Heart right ventricle (tissue), 16 donors: ENCODE measurements around the gene PRR14. TPM values are rescaled to one million over a fixed set of nuclear protein-coding genes. Genes with fewer than 3 reads are reported as not detected.
A peak's percentile ranks its signal among the peaks of the same experiment; 100 is the strongest.

Experiments
- ATAC-seq, 8 donors: fragments of 200-7000 bp; cut with Tn5 transposase; one replicate each; pipeline ENCODE4 v1.9.1; 2020; ENCODE audit warnings: mild to moderate bottlenecking in 8 of 8, moderate library complexity in 8 of 8, moderate number of reproducible peaks in 1 of 8
- DNase-seq, 2 donors: peaks; one replicate each; pipeline ENCODE4 v3.0.0-alpha.2; 2020
- H3K27ac ChIP-seq, 10 donors: fragments of 200-600 bp; sonication (generic) in 2 of 10; one replicate each; pipeline versions ENCODE4 v1.5.0 to v1.8.0; 2020 to 2022; ENCODE audit warnings: mild to moderate bottlenecking in 3 of 10
- H3K27me3 ChIP-seq, 7 donors: fragments of 200-600 bp; one replicate each; pipeline ENCODE4 v1.8.0; 2021 to 2022; ENCODE audit warnings: mild to moderate bottlenecking in 2 of 7
- H3K36me3 ChIP-seq, 9 donors: fragments of 200-600 bp; sonication (generic) in 1 of 9; one replicate each; pipeline versions ENCODE4 v1.5.0 to v1.8.0; 2020 to 2022; ENCODE audit warnings: mild to moderate bottlenecking in 2 of 9
- H3K4me1 ChIP-seq, 9 donors: fragments of 200-600 bp; sonication (generic) in 1 of 9; one replicate each; pipeline versions ENCODE4 v1.5.0 to v1.8.0; 2020 to 2022; ENCODE audit warnings: mild to moderate bottlenecking in 4 of 9
- H3K4me3 ChIP-seq, 10 donors: fragments of 200-600 bp; sonication (generic) in 2 of 10; one replicate each; pipeline versions ENCODE4 v1.5.0 to v1.8.0; 2020 to 2022; ENCODE audit warnings: mild to moderate bottlenecking in 7 of 10, moderate library complexity in 2 of 10
- H3K9me3 ChIP-seq, 11 donors: fragments of 200-600 bp in 10 of 11; sonication (generic) in 2 of 11; one replicate each; pipeline versions ENCODE4 v1.5.0 to v1.8.0; 2013 to 2022; ENCODE audit warnings: mild to moderate bottlenecking in 2 of 11, control low read depth in 1 of 11, moderate library complexity in 1 of 11
- CTCF ChIP-seq, 9 donors: fragments of 200-600 bp; sonication (generic) in 2 of 9; IDR thresholded peaks; one replicate each; pipeline versions ENCODE4 v1.5.0 to v1.8.0; 2021 to 2022; ENCODE audit warnings: antibody characterized with exemption in 9 of 9, mild to moderate bottlenecking in 5 of 9, moderate library complexity in 1 of 9
- WGBS, 2 donors: extraction: QIAGEN DNeasy Blood & Tissue Kit; methylation state at CpG; one replicate each; pipeline ENCODE4 v1.1.7; 2013; ENCODE audit warnings: inconsistent platforms in 1 of 2; 5-methylcytosine and 5-hydroxymethylcytosine counted together
- intact Hi-C, 10 donors: fragments of 100-400 bp; cut with DNase I; formaldehyde crosslinking; loops; one replicate each; pipeline versions ENCODE4 v1.11.1 to v1.14.2; 2022
- polyA plus RNA-seq, 2 donors: library from polyadenylated mRNA; stranded (reverse); fragments of 200-250 nt; gene quantifications; one replicate each; pipeline ENCODE4 v1.2.3, GENCODE V29; 2013
- total RNA-seq, 10 donors: library from RNA; stranded (reverse); fragmentation: NEBNext Ultra II Directional in 3 of 10; extraction: Animal tissue kit (Norgen Biotek cat#: 25700) in 3 of 10; gene quantifications; one replicate each; pipeline versions ENCODE4 v1.2.1 to v1.2.4, GENCODE V29; 2021 to 2023
- donor health status: Arrhythmogenic right ventricular cardiomyopathy.
- donor health status: ischemic (EF 13 %, LVEDD 7.1; RV severe dilation, severe dysfunction).
- donor health status: healthy with polysubstance abuse.
- donor health status: DM: no; HTN: yes; CAD: no.
- donor health status: DM: no; HTN: no; CAD: no.
- donor health status: ischemic (EF 25% LVEDD 6.9; RV normal size, moderate dysfunction).
- donor health status: ischemic (EF 25% LVEDD 5.7; RV mildly dilated, moderate dysfunction).
- donor health status: healthy.
- donor health status: DM: yes; HTN: yes; CAD: no.
- donor health status: Ischemic cardiomyopathy.
- donor health status: ischemic (EF 35%, LVEDD 5.7; RV mildly dilated, moderate dysfunction).
- donor health status: nonischemic (EF 11% LVEDD 7.7; RV severe dilation, severe dysfunction).
- donor health status: DM: yes; HTN: yes; CAD: no.
- donor health status: PGD.
- donor health status: ischemic (EF 29% LVEDD 5.4; RV normal size, mild dysfunction).
- donor health status: nonischemic (EF 23%, LVEDD 6.1; RV moderate dilation, normal function).

The PRR14 gene
- total and polyA plus RNA-seq, 12 donors: 9.9 to 58.1 (median 17.8) TPM

GRCh38 chr16:30603945-30604315 lies 46.8 kb upstream of the PRR14 start:
- WGBS, 2 donors: 77 to 80% methylated on average over 7 of the region's 7 CpGs
- H3K4me3 ChIP-seq: no peak overlapping the region
- peaks cover 0 to 67% (median 28%) of the 10 kb centered on the region in 9 donors for H3K36me3 ChIP-seq
- intact Hi-C loops: loop anchor here in 2 of 10 donors (10.0 kb wide), 1 partner anchor 159 kb away; the partner anchor contains the start of gene SEPHS2 (in 2 of the 2)
- peaks cover 3 to 51% (median 21%) of the 10 kb centered on the region in 9 donors for H3K4me1 ChIP-seq
- no peak for TF ChIP-seq CTCF (IDR thresholded peaks at IDR 0.05)
- peaks cover 0 to 7% (median 0%) of the 10 kb centered on the region in 11 donors for H3K9me3 ChIP-seq
- ATAC-seq: peak in 7 of 8 donors; percentile 49 to 81 (median 71)
- no peaks in the 10 kb centered on the region for H3K27me3 ChIP-seq
- peak overlapping the region in 6 of 10 donors; percentile 2 to 77 (median 56) for H3K27ac ChIP-seq
- DNase-seq: no peak

- Histone ChIP-seq H3K4me1 (peaks cover 3 to 56% (median 26%) of the 10 kb centered on the region in 9 donors), H3K4me3 (no peak overlapping the region), H3K9me3 (peaks cover 0 to 7% (median 0%) of the 10 kb centered on the region in 11 donors), H3K27me3 (no peaks in the 10 kb centered on the region), H3K27ac (peak overlapping the region in 6 of 10 donors; percentile 48 to 77 (median 56)), H3K36me3 (peaks cover 0 to 67% (median 28%) of the 10 kb centered on the region in 9 donors)
- ATAC-seq (peak in 4 of 8 donors; percentile 7 to 68 (median 8)), DNase-seq (no peak)
- WGBS, 2 donors: 94 to 95% methylated on average over 49 of the region's 49 CpGs
- intact Hi-C loops: loop anchor here in 2 of 10 donors (10.0 kb wide), 1 partner anchor 160 kb away; the partner anchor contains the start of gene SEPHS2 (in 2 of the 2)
- TF ChIP-seq CTCF (IDR thresholded peaks at IDR 0.05): no peak
Observed at GRCh38 chr16:30604316-30604947, 46.3 kb upstream of the PRR14 start.

GRCh38 chr16:30605158-30605557 lies 45.6 kb upstream of the PRR14 start:
- ATAC-seq (no peak), DNase-seq (peak in 1 of 2 donors; percentile 25)
- WGBS, 2 donors: 89 to 95% methylated on average over 15 of the region's 15 CpGs
- H3K36me3 ChIP-seq: peaks cover 0 to 67% (median 28%) of the 10 kb centered on the region in 9 donors
- TF ChIP-seq CTCF (IDR thresholded peaks at IDR 0.05): no peak
- H3K9me3 ChIP-seq: peaks cover 0 to 7% (median 0%) of the 10 kb centered on the region in 11 donors
- intact Hi-C loops: loop anchor here in 2 of 10 donors (10.0 kb wide), 1 partner anchor 160 kb away; the partner anchor contains the start of gene SEPHS2 (in 2 of the 2)
- peaks cover 3 to 58% (median 26%) of the 10 kb centered on the region in 9 donors for H3K4me1 ChIP-seq
- H3K4me3 ChIP-seq: no peak overlapping the region
- H3K27ac ChIP-seq: peak overlapping the region in 1 of 10 donors; percentile 51
- no peaks in the 10 kb centered on the region for H3K27me3 ChIP-seq

GRCh38 chr16:30606004-30606403 lies 44.8 kb upstream of the PRR14 start:
- no peak for TF ChIP-seq CTCF (IDR thresholded peaks at IDR 0.05)
- intact Hi-C loops: loop anchor here in 2 of 10 donors (10.0 kb wide), 1 partner anchor 161 kb away; the partner anchor contains the start of gene SEPHS2 (in 2 of the 2)
- DNase-seq (no peak), ATAC-seq (no peak)
- peak overlapping the region in 1 of 10 donors; percentile 51 for H3K27ac ChIP-seq
- no peak overlapping the region for H3K4me3 ChIP-seq
- no peaks in the 10 kb centered on the region for H3K27me3 ChIP-seq
- 97 to 98% methylated on average over 3 of the region's 3 CpGs for WGBS, 2 donors
- H3K9me3 ChIP-seq: peaks cover 0 to 2% (median 0%) of the 10 kb centered on the region in 11 donors
- peaks cover 3 to 64% (median 32%) of the 10 kb centered on the region in 9 donors for H3K4me1 ChIP-seq
- H3K36me3 ChIP-seq: peaks cover 0 to 67% (median 28%) of the 10 kb centered on the region in 9 donors
